Measurements from ENCODE around the gene ROR1. TPM values are rescaled to one million over a fixed set of nuclear protein-coding genes. Genes with fewer than 3 reads are reported as not detected.

ROR1 gene
- total RNA-seq, 1 donor from 2014 or later: 30.3 TPM

DNA sequence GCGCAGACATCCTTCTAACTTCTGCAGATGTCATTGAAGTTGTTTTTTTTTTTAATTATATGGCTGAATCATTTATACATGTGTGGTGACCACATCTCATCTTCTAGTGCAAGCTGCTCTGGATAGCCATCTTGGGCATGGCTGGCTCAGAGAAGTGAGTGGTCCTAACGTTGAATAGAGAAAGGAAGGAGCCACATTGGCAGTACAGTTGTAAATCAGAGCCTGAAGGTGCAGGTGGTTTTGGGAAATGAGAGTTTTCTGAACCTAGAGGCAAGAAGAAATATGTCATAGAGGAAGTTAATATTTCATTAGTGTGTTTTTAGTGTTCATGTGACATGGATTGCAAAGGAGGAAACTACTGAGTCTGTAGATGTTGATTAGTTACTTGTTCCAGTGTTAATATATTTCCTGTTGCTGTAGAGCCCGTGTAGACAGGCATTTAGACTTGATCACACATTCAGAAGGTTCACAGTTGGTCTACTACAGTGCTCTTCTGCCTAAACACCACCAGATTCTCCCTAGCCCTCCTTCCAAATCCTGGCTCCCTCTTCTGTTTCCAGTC is 163.7 kb downstream of the ROR1 start:
- Mint-ChIP-seq H3K36me3 (no peaks in the 10 kb centered on the region), H3K4me3 (no peak overlapping the region), H3K4me1 (peaks cover 2% of the 10 kb centered on the region), H3K9me3 (no peaks in the 10 kb centered on the region), H3K27ac (no peak overlapping the region), H3K27me3 (ENCODE audit: insufficient read depth, low read depth) (no peaks in the 10 kb centered on the region)
- Histone ChIP-seq H3K36me3 (no peaks in the 10 kb centered on the region), H3K4me2 (no peak overlapping the region), H3K4me1 (no peaks in the 10 kb centered on the region), H3K79me2 (ENCODE audit: low read depth) (peaks cover 92% of the 10 kb centered on the region), H3F3A (ENCODE audit: low read depth) (no peaks in the 10 kb centered on the region), H2AFZ (replicated peaks) (no peak overlapping the region), H3K9me3 (ENCODE audit: low read depth) (no peaks in the 10 kb centered on the region), H3K27ac (no peak overlapping the region), H3K4me3 (no peak overlapping the region), H4K20me1 (ENCODE audit: low read depth) (peaks cover 36% of the 10 kb centered on the region), H3K27me3 (no peaks in the 10 kb centered on the region), H3K9ac (no peak overlapping the region)
- DNase-seq (ENCODE audit: low spot score): no peak
- TF ChIP-seq EZH2 (IDR thresholded peaks at IDR 0.05): no peak
- TF ChIP-seq EZH2phosphoT487 (IDR thresholded peaks at IDR 0.05): no peak
- TF ChIP-seq, protein P1, sequence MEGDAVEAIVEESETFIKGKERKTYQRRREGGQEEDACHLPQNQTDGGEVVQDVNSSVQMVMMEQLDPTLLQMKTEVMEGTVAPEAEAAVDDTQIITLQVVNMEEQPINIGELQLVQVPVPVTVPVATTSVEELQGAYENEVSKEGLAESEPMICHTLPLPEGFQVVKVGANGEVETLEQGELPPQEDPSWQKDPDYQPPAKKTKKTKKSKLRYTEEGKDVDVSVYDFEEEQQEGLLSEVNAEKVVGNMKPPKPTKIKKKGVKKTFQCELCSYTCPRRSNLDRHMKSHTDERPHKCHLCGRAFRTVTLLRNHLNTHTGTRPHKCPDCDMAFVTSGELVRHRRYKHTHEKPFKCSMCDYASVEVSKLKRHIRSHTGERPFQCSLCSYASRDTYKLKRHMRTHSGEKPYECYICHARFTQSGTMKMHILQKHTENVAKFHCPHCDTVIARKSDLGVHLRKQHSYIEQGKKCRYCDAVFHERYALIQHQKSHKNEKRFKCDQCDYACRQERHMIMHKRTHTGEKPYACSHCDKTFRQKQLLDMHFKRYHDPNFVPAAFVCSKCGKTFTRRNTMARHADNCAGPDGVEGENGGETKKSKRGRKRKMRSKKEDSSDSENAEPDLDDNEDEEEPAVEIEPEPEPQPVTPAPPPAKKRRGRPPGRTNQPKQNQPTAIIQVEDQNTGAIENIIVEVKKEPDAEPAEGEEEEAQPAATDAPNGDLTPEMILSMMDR (IDR thresholded peaks at IDR 0.05): no peak

DNA sequence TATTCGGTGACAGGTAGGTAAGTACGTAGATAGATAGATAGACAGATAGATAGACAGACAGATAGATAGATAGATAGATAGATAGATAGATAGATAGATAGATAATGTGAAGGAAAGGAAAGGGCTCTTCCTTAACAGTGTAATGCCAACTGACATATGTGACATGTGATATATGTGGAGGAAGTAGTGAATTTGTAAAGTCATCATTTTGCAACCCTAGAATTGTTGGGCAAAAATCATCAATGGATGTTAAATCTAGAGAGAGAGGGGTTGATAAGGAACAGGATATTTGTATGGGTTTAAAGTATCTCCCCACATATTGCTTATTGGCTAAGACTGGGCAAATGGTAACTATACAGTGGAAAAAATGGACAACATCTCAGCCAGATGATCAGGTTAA is 166.6 kb downstream of the ROR1 start:
- Histone ChIP-seq H2AFZ (replicated peaks) (no peak overlapping the region), H3K36me3 (no peaks in the 10 kb centered on the region), H4K20me1 (ENCODE audit: low read depth) (peaks cover 17% of the 10 kb centered on the region), H3K9me3 (ENCODE audit: low read depth) (no peaks in the 10 kb centered on the region), H3K9ac (no peak overlapping the region), H3F3A (ENCODE audit: low read depth) (no peaks in the 10 kb centered on the region), H3K27ac (no peak overlapping the region), H3K4me1 (peaks cover 17% of the 10 kb centered on the region), H3K4me3 (no peak overlapping the region), H3K27me3 (no peaks in the 10 kb centered on the region), H3K4me2 (no peak overlapping the region), H3K79me2 (ENCODE audit: low read depth) (peaks cover 89% of the 10 kb centered on the region)
- no peak for DNase-seq (ENCODE audit: low spot score)
- TF ChIP-seq EZH2phosphoT487 (IDR thresholded peaks at IDR 0.05) (no peak), EZH2 (IDR thresholded peaks at IDR 0.05) (no peak)
- TF ChIP-seq, protein P1 (IDR thresholded peaks at IDR 0.05): no peak
- Mint-ChIP-seq H3K27me3 (ENCODE audit: insufficient read depth, low read depth) (no peaks in the 10 kb centered on the region), H3K4me1 (peaks cover 12% of the 10 kb centered on the region), H3K4me3 (no peak overlapping the region), H3K27ac (no peak overlapping the region), H3K36me3 (no peaks in the 10 kb centered on the region), H3K9me3 (no peaks in the 10 kb centered on the region)

DNA sequence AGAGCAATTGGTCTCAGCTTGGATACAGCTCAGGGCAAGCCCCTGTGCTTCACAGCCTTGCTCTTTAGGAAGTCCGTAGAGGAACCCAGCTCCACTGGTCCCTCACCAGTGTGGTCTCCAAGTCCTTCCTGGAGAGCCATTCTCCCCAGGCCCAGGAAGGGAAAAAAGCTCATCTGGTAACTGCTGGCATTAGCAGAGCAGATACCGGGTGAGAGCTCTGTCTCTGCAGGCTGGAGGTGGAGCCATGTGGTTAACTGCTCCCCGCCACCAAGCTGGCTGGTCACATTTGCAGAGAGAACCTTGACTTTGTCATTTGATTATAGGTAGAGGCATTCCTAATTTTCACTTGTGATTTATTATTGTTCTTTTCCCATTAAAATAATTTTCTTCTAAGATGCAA is 169.6 kb downstream of the ROR1 start:
- peaks cover 77% of the 10 kb centered on the region for H3K79me2 ChIP-seq (ENCODE audit: low read depth)
- H3K9me3 Mint-ChIP-seq: no peaks in the 10 kb centered on the region
- H3K4me2 ChIP-seq: no peak overlapping the region
- H3K9ac ChIP-seq: no peak overlapping the region
- no peaks in the 10 kb centered on the region for H3K9me3 ChIP-seq (ENCODE audit: low read depth)
- H3K27me3 Mint-ChIP-seq (ENCODE audit: insufficient read depth, low read depth): no peaks in the 10 kb centered on the region
- no peaks in the 10 kb centered on the region for H3K27me3 ChIP-seq
- H3K4me1 Mint-ChIP-seq: peaks cover 14% of the 10 kb centered on the region
- DNase-seq (ENCODE audit: low spot score): no peak
- H3K36me3 Mint-ChIP-seq: no peaks in the 10 kb centered on the region
- peaks cover 4% of the 10 kb centered on the region for H3F3A ChIP-seq (ENCODE audit: low read depth)
- TF ChIP-seq EZH2 (IDR thresholded peaks at IDR 0.05) (no peak), EZH2phosphoT487 (IDR thresholded peaks at IDR 0.05) (no peak)
- TF ChIP-seq, protein P1 (IDR thresholded peaks at IDR 0.05): no peak
- H4K20me1 ChIP-seq (ENCODE audit: low read depth): peaks cover 28% of the 10 kb centered on the region
- H3K4me3 Mint-ChIP-seq: no peak overlapping the region
- H3K4me3 ChIP-seq: no peak overlapping the region
- H3K36me3 ChIP-seq: no peaks in the 10 kb centered on the region
- no peak overlapping the region for H3K27ac Mint-ChIP-seq
- H2AFZ ChIP-seq (replicated peaks): no peak overlapping the region
- peaks cover 19% of the 10 kb centered on the region for H3K4me1 ChIP-seq
- H3K27ac ChIP-seq: no peak overlapping the region

Data from neural progenitor cell (in vitro differentiated cells).